Motor neuron (in vitro differentiated cells): Measurements from ENCODE around the gene SND1. TPM values are rescaled to one million over a fixed set of nuclear protein-coding genes. Genes with fewer than 3 reads are reported as not detected.

ENCODE experiments used
- ATAC-seq, 8 experiments: fragments of 200-7000 bp; cut with Tn5 transposase; replicated peaks in 6 of 8; 2 replicates each; pipeline ENCODE4 v1.8.0; 2021; ENCODE audit warnings: mild to moderate bottlenecking in 8 of 8, moderate library complexity in 8 of 8
- H3K27ac ChIP-seq, 2 donors: fragments of 250-450 bp; sonication (Bioruptor Pico); 2 replicates each; pipeline ENCODE4 v1.9.0; 2021; ENCODE audit warnings: antibody characterized with exemption in 2 of 2, mild to moderate bottlenecking in 2 of 2, moderate library complexity in 1 of 2
- H3K4me1 ChIP-seq, 2 donors: fragments of 250-450 bp; sonication (Bioruptor Pico); replicated peaks in 1 of 2; 2 replicates each; pipeline ENCODE4 v1.6.1; 2021; ENCODE audit warnings: antibody characterized with exemption in 2 of 2, mild to moderate bottlenecking in 2 of 2, moderate library complexity in 1 of 2
- H3K4me3 ChIP-seq, 5 donors: fragments of 250-450 bp; sonication (Bioruptor Pico); 2 replicates each; pipeline ENCODE4 v1.9.0; 2021; ENCODE audit warnings: antibody characterized with exemption in 5 of 5, mild to moderate bottlenecking in 5 of 5, moderate library complexity in 4 of 5
- WGBS, 10 experiments: fragments of 450-650 bp; shearing (Covaris generic); methylation state at CpG; one replicate each; pipeline ENCODE4 v1.0.0; 2022; 5-methylcytosine and 5-hydroxymethylcytosine counted together
- in situ Hi-C, 9 experiments: fragments of 400-800 bp; cut with MboI; loops; one replicate each; pipeline ENCODE4 v1.15.0; 2021; ENCODE audit warnings: low sequenced_read_pairs in 9 of 9, low pct_unique_long_range_greater_than_20kb in 2 of 9; ENCODE audit not compliant: unreplicated experiment in 9 of 9
- total RNA-seq, 8 experiments: library from RNA; unstranded; fragments of 300-600 nt; gene quantifications; 2 replicates each; pipeline versions ENCODE4 v1.2.3 to v1.2.4, GENCODE V29; 2022

SND1 gene
- total RNA-seq, 8 experiments from 2014 or later: 125 to 296 (median 182) TPM

- 93 to 100% (median 98%) methylated on average over 2 to 6 of the region's 6 CpGs; no CpG with 5 or more reads in 4 of the 10 experiments for WGBS, 10 experiments
- H3K4me1 ChIP-seq: peaks cover 26 to 42% of the 10 kb centered on the region in 2 donors
- no peak for ATAC-seq
Observed at GRCh38 chr7:128020159-128020558, 368.2 kb downstream of the SND1 start.

GRCh38 chr7:128021366-128021765, 369.4 kb downstream of the SND1 start:
- Histone ChIP-seq H3K4me1 (peaks cover 36 to 49% of the 10 kb centered on the region in 2 donors), H3K4me3 (no peak overlapping the region), H3K27ac (no peak overlapping the region)
- no peak for ATAC-seq
- WGBS, 10 experiments: 79 to 100% (median 92%) methylated on average over 1 to 2 of the region's 2 CpGs; no CpG with 5 or more reads in 3 of the 10 experiments
- in situ Hi-C loops: no loop called here

More at GRCh38 chr7:128020159-128020558, 368.2 kb downstream of the SND1 start:
- no peak overlapping the region for H3K4me3 ChIP-seq
- in situ Hi-C loops: no loop called here
- H3K27ac ChIP-seq: no peak overlapping the region

GRCh38 chr7:128022631-128023532, 370.9 kb downstream of the SND1 start:
- WGBS, 10 experiments: 67 to 100% (median 98%) methylated on average over 1 to 4 of the region's 6 CpGs
- no peak overlapping the region for H3K4me3 ChIP-seq
- no peak overlapping the region for H3K27ac ChIP-seq
- H3K4me1 ChIP-seq: peaks cover 48 to 57% of the 10 kb centered on the region in 2 donors
- in situ Hi-C loops: no loop called here
- ATAC-seq: peak in 2 of 8 experiments; percentile 40 to 83

- H3K4me1 ChIP-seq: peaks cover 53 to 54% of the 10 kb centered on the region in 2 donors
- WGBS, 10 experiments: 92 to 100% (median 100%) methylated on average over 1 to 3 of the region's 3 CpGs; no CpG with 5 or more reads in 6 of the 10 experiments
- no peak overlapping the region for H3K4me3 ChIP-seq
- in situ Hi-C loops: no loop called here
- ATAC-seq: no peak
- H3K27ac ChIP-seq: no peak overlapping the region
Observed at GRCh38 chr7:128024151-128024550, 372.2 kb downstream of the SND1 start.

GRCh38 chr7:128025380-128025779, 373.4 kb downstream of the SND1 start:
- Histone ChIP-seq H3K4me1 (peaks cover 52 to 55% of the 10 kb centered on the region in 2 donors), H3K27ac (no peak overlapping the region), H3K4me3 (no peak overlapping the region)
- in situ Hi-C loops: loop anchor here in 1 of 9 experiments (25.0 kb wide), 2 partner anchors 187 to 313 kb away; no protein-coding TSS in a partner anchor
- no peak for ATAC-seq
- WGBS, 10 experiments: 39 to 100% (median 69%) methylated on average over 1 to 5 of the region's 6 CpGs; no CpG with 5 or more reads in 2 of the 10 experiments

- 80 to 100% (median 93%) methylated on average over 1 to 2 of the region's 2 CpGs; no CpG with 5 or more reads in 2 of the 10 experiments for WGBS, 10 experiments
- Histone ChIP-seq H3K27ac (no peak overlapping the region), H3K4me3 (no peak overlapping the region), H3K4me1 (peaks cover 54 to 56% of the 10 kb centered on the region in 2 donors)
- ATAC-seq: no peak
- in situ Hi-C loops: loop anchor here in 1 of 9 experiments (25.0 kb wide), 2 partner anchors 186 to 314 kb away; no protein-coding TSS in a partner anchor
Observed at GRCh38 chr7:128025819-128026218, 373.8 kb downstream of the SND1 start.

GRCh38 chr7:128026551-128026950, 374.6 kb downstream of the SND1 start:
- WGBS, 10 experiments: 53 to 100% (median 81%) methylated on average over 1 to 2 of the region's 2 CpGs; no CpG with 5 or more reads in 4 of the 10 experiments
- H3K4me3 ChIP-seq: peak overlapping the region in 2 of 5 donors; percentile 29 to 33
- ATAC-seq: no peak
- no peak overlapping the region for H3K27ac ChIP-seq
- H3K4me1 ChIP-seq: peaks cover 51 to 56% of the 10 kb centered on the region in 2 donors
- in situ Hi-C loops: loop anchor here in 1 of 9 experiments (25.0 kb wide), 2 partner anchors 186 to 314 kb away; no protein-coding TSS in a partner anchor

GRCh38 chr7:128027485-128027980, 375.5 kb downstream of the SND1 start:
- Histone ChIP-seq H3K27ac (no peak overlapping the region), H3K4me3 (peak overlapping the region; percentile 6 to 33 (median 12)), H3K4me1 (peaks cover 51 to 56% of the 10 kb centered on the region in 2 donors)
- in situ Hi-C loops: loop anchor here in 1 of 9 experiments (25.0 kb wide), 2 partner anchors 185 to 315 kb away; no protein-coding TSS in a partner anchor
- peak in 7 of 8 experiments; percentile 5 to 50 (median 45) for ATAC-seq
- 0 to 75% (median 6%) methylated on average over 1 to 3 of the region's 4 CpGs; no CpG with 5 or more reads in 4 of the 10 experiments for WGBS, 10 experiments

- no peak for ATAC-seq
- Histone ChIP-seq H3K4me3 (peak overlapping the region in 1 of 5 donors; percentile 61), H3K4me1 (peaks cover 50 to 60% of the 10 kb centered on the region in 2 donors), H3K27ac (no peak overlapping the region)
- in situ Hi-C loops: loop anchor here in 1 of 9 experiments (25.0 kb wide), 2 partner anchors 183 to 317 kb away; no protein-coding TSS in a partner anchor
- WGBS, 10 experiments: 90 to 100% (median 96%) methylated on average over 2 to 10 of the region's 17 CpGs; no CpG with 5 or more reads in 1 of the 10 experiments
Observed at GRCh38 chr7:128029405-128029995, 377.5 kb downstream of the SND1 start.

- Histone ChIP-seq H3K27ac (no peak overlapping the region), H3K4me1 (peaks cover 50 to 58% of the 10 kb centered on the region in 2 donors), H3K4me3 (peak overlapping the region; percentile 54 to 75 (median 61))
- WGBS, 10 experiments: 58 to 100% (median 79%) methylated on average over 2 to 10 of the region's 21 CpGs; no CpG with 5 or more reads in 6 of the 10 experiments
- in situ Hi-C loops: loop anchor here in 1 of 9 experiments (25.0 kb wide), 2 partner anchors 182 to 318 kb away; no protein-coding TSS in a partner anchor
- ATAC-seq: no peak
Observed at GRCh38 chr7:128030263-128030653, 378.3 kb downstream of the SND1 start.

- WGBS, 10 experiments: 0 to 100% (median 11%) methylated on average over 1 to 10 of the region's 87 CpGs; no CpG with 5 or more reads in 2 of the 10 experiments
- in situ Hi-C loops: loop anchor here in 1 of 9 experiments (25.0 kb wide), 2 partner anchors 181 to 319 kb away; no protein-coding TSS in a partner anchor
- peak within 1 kb of the TSS; percentile 89 to 90 for H3K27ac ChIP-seq
Observed at GRCh38 chr7:128030654-128031611, 378.9 kb downstream of the SND1 start, which contains the start of gene LRRC4. LRRC4 (minus strand) TSS chr7:128031437; CDS start chr7:128030640, 797 bp downstream.

More at GRCh38 chr7:128030654-128031611, 378.9 kb downstream of the SND1 start, which contains the start of gene LRRC4:
- Histone ChIP-seq H3K4me1 (peaks cover 46 to 52% of the 10 kb centered on the region in 2 donors), H3K4me3 (peak within 1 kb of the TSS; percentile 54 to 75 (median 61))
- ATAC-seq: peak; percentile 3 to 66 (median 12)
